WTC11 (cell line): ENCODE data around the gene ZFPL1. TPM values are rescaled to one million over a fixed set of nuclear protein-coding genes. Genes with fewer than 3 reads are reported as not detected.
A peak's percentile ranks its signal among the peaks of the same experiment; 100 is the strongest.

ENCODE experiments used
- ATAC-seq: fragments of 200-7000 bp; cut with Tn5 transposase; 2 replicates; pipeline ENCODE4 v1.10.0; 2021; ENCODE audit warnings: mild to moderate bottlenecking, moderate library complexity
- CTCF ChIA-PET: fragments of 300-600 bp; sonication (Branson Sonifier 250); formaldehyde crosslinking; loops from one replicate; lab custom pipeline; 2021; ENCODE audit warnings: antibody characterized with exemption; lab: Charles Lee
- POLR2A ChIA-PET: fragments of 350-600 bp; sonication (Branson Sonifier 250); formaldehyde crosslinking; loops from one replicate; lab custom pipeline; 2021; ENCODE audit warnings: antibody characterized with exemption; lab: Charles Lee
- DNase-seq: peaks from one replicate; pipeline ENCODE4 v3.0.0; 2021; ENCODE audit warnings: low spot score
- H3K27ac Mint-ChIP-seq: 2 replicates; pipeline ENCODE4 v1.8.0; 2021; ENCODE audit warnings: mixed read lengths
- H3K27me3 Mint-ChIP-seq: 2 replicates; pipeline ENCODE4 v1.8.0; 2021; ENCODE audit warnings: low read depth, mild to moderate bottlenecking, moderate library complexity, mixed read lengths
- H3K36me3 Mint-ChIP-seq: 2 replicates; pipeline ENCODE4 v1.8.0; 2021; ENCODE audit warnings: mixed read lengths
- H3K4me1 Mint-ChIP-seq: 2 replicates; pipeline ENCODE4 v1.8.0; 2022; ENCODE audit warnings: mixed read lengths
- H3K4me3 Mint-ChIP-seq: 2 replicates; pipeline ENCODE4 v1.8.0; 2021; ENCODE audit warnings: mild to moderate bottlenecking, moderate library complexity, mixed read lengths
- H3K9me3 Mint-ChIP-seq: 2 replicates; pipeline ENCODE4 v1.8.0; 2021; ENCODE audit warnings: mixed read lengths
- ATF2 ChIP-seq: sonication (generic); formaldehyde crosslinking; IDR thresholded peaks from 2 replicates; pipeline ENCODE4 v1.8.1; 2022; ENCODE audit warnings: low read depth, missing genetic modification reagents, borderline replicate concordance
- ATF6 ChIP-seq: sonication (generic); formaldehyde crosslinking; IDR thresholded peaks from 2 replicates; pipeline ENCODE4 v1.8.1; 2023; ENCODE audit warnings: mild to moderate bottlenecking, missing genetic modification reagents
- E2F1 ChIP-seq: sonication (generic); formaldehyde crosslinking; IDR thresholded peaks from 2 replicates; pipeline ENCODE4 v1.8.0; 2022; ENCODE audit warnings: mild to moderate bottlenecking, missing genetic modification reagents
- ELF4 ChIP-seq: sonication (generic); formaldehyde crosslinking; IDR thresholded peaks from 2 replicates; pipeline ENCODE4 v1.8.1; 2022; ENCODE audit warnings: low read depth, mild to moderate bottlenecking, moderate library complexity, missing genetic modification reagents
- EMX1 ChIP-seq: fragments of 250-450 bp; sonication (Bioruptor Pico); IDR thresholded peaks from 2 replicates; pipeline ENCODE4 v1.8.0; 2021; ENCODE audit warnings: mild to moderate bottlenecking
- ETV6 ChIP-seq: sonication (generic); formaldehyde crosslinking; IDR thresholded peaks from 2 replicates; pipeline ENCODE4 v1.8.1; 2022; ENCODE audit warnings: mild to moderate bottlenecking, missing genetic modification reagents
- GTF2I ChIP-seq: fragments of 250-450 bp; sonication (Bioruptor Pico); conservative IDR thresholded peaks from 2 replicates; pipeline ENCODE4 v1.4.0; 2021; ENCODE audit warnings: mild to moderate bottlenecking
- NR1H2 ChIP-seq: sonication (generic); formaldehyde crosslinking; IDR thresholded peaks from 2 replicates; pipeline ENCODE4 v1.9.0; 2021; ENCODE audit warnings: mild to moderate bottlenecking, moderate library complexity, missing genetic modification reagents
- NR3C1 ChIP-seq: sonication (generic); formaldehyde crosslinking; conservative IDR thresholded peaks from 2 replicates; pipeline ENCODE4 v1.8.1; 2023; ENCODE audit warnings: low read depth, mild to moderate bottlenecking, missing genetic modification reagents
- PRRX2 ChIP-seq: fragments of 250-450 bp; sonication (Bioruptor Pico); IDR thresholded peaks from 2 replicates; pipeline ENCODE4 v1.8.0; 2021; ENCODE audit warnings: mild to moderate bottlenecking
- RELA ChIP-seq: sonication (generic); formaldehyde crosslinking; IDR thresholded peaks from 2 replicates; pipeline ENCODE4 v1.8.1; 2022; ENCODE audit warnings: missing genetic modification reagents, mild to moderate bottlenecking, borderline replicate concordance
- RORB ChIP-seq: fragments of 250-450 bp; sonication (Bioruptor Pico); IDR thresholded peaks from 2 replicates; pipeline ENCODE4 v1.9.0; 2021; ENCODE audit warnings: mild to moderate bottlenecking
- SOX15 ChIP-seq: fragments of 250-450 bp; sonication (Bioruptor Pico); IDR thresholded peaks from 2 replicates; pipeline ENCODE4 v1.9.0; 2021; ENCODE audit warnings: mild to moderate bottlenecking
- TP53 ChIP-seq: sonication (generic); formaldehyde crosslinking; IDR thresholded peaks from 2 replicates; pipeline ENCODE4 v1.8.1; 2023; ENCODE audit warnings: mild to moderate bottlenecking, missing genetic modification reagents
- ZBTB21 ChIP-seq: sonication (generic); formaldehyde crosslinking; IDR thresholded peaks from 2 replicates; pipeline ENCODE4 v1.8.1; 2023; ENCODE audit warnings: mild to moderate bottlenecking, missing genetic modification reagents, borderline replicate concordance
- ZBTB43 ChIP-seq: sonication (generic); formaldehyde crosslinking; IDR thresholded peaks from 2 replicates; pipeline ENCODE4 v1.8.1; 2023; ENCODE audit warnings: mild to moderate bottlenecking, missing genetic modification reagents
- ZNF232 ChIP-seq: sonication (generic); formaldehyde crosslinking; IDR thresholded peaks from 2 replicates; pipeline ENCODE4 v1.8.0; 2022; ENCODE audit warnings: mild to moderate bottlenecking, missing genetic modification reagents
- ZNF416 ChIP-seq: fragments of 250-450 bp; sonication (Bioruptor Pico); IDR thresholded peaks from 2 replicates; pipeline ENCODE4 v1.9.0; 2021; ENCODE audit warnings: mild to moderate bottlenecking, inconsistent platforms
- ZNF423 ChIP-seq: fragments of 250-450 bp; sonication (Bioruptor Pico); IDR thresholded peaks from 2 replicates; pipeline ENCODE4 v2.1.2; 2022; ENCODE audit warnings: mild to moderate bottlenecking, moderate library complexity
- ZNF425 ChIP-seq: fragments of 250-450 bp; sonication (Bioruptor Pico); conservative IDR thresholded peaks from 2 replicates; pipeline ENCODE4 v1.9.0; 2021; ENCODE audit warnings: mild to moderate bottlenecking
- ZNF671 ChIP-seq: fragments of 250-450 bp; sonication (Bioruptor Pico); IDR thresholded peaks from 2 replicates; pipeline ENCODE4 v1.8.0; 2021; ENCODE audit warnings: mild to moderate bottlenecking
- ZSCAN18 ChIP-seq: fragments of 250-450 bp; sonication (Bioruptor Pico); IDR thresholded peaks from 2 replicates; pipeline ENCODE4 v2.1.2; 2022; ENCODE audit warnings: mild to moderate bottlenecking, moderate library complexity
- total RNA-seq: library from RNA; stranded (reverse); gene quantifications from 3 replicates; pipeline ENCODE4 v1.2.3, GENCODE V29; 2021
- TF ChIP-seq, protein P1 (sequence below): fragments of 250-450 bp; sonication (Bioruptor Pico); IDR thresholded peaks from 2 replicates; pipeline ENCODE4 v1.8.0; 2021; ENCODE audit warnings: mild to moderate bottlenecking

The ZFPL1 gene
- total RNA-seq, 1 experiment from 2014 or later, result 33.8 TPM

DNA sequence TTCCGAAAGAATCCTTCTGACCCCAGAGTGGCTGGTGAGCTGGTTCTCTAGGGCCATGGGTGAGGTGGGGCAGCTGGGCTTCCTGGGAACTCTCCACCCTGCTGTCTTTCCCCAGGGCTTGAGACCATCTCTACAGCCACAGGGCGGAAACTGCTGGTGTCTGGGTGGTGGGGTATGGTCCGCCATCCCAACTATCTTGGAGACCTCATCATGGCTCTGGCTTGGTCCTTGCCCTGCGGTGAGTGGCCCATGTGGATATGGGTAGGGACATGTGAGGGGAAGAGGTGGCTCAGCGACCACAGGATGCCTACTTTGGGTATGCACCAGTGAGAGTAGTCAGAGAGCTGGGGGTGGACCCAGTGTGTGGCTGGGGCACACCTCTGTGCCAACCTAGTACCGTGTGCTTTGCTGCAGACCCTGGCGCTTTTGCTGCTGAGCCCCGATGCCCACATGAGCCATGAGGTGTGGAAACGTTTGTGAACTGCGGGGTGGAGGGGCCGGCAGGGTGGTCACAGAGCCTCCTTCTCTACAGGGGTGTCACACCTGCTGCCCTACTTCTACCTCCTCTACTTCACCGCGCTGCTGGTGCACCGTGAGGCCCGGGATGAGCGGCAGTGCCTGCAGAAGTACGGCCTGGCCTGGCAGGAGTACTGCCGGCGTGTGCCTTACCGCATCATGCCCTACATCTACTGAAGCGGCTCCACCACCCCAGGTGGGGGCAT lies 31.5 kb downstream of the ZFPL1 start:
- POLR2A ChIA-PET, result interaction anchor here (2.3 kb wide), 1 partner anchor 66 kb away, joined by 11 read pairs; the partner anchor contains the start of gene CAPN1
- H3K36me3 Mint-ChIP-seq, result peaks cover 22% of the 10 kb centered on the region
- DNase-seq (no peak), ATAC-seq (no peak)
- CTCF ChIA-PET, result interaction anchor here (2.4 to 2.9 kb wide), 3 partner anchors 66 to 267 kb away, joined by 12 to 15 read pairs (median 15); partner anchors contain the start of genes ARL2 and CAPN1
- TF ChIP-seq ZNF232 (CRISPR knock-in tag) (no peak), RORB (CRISPR knock-in tag) (no peak), TP53 (CRISPR knock-in tag) (no peak), NR1H2 (CRISPR knock-in tag) (no peak), PRRX2 (CRISPR knock-in tag) (no peak), ZBTB43 (CRISPR knock-in tag) (no peak), ZBTB21 (CRISPR knock-in tag) (no peak), EMX1 (CRISPR knock-in tag) (no peak), ZNF425 (CRISPR knock-in tag) (no peak), GTF2I (no peak), ZNF423 (no peak), SOX15 (no peak)
- H3K27me3 Mint-ChIP-seq, result no peaks in the 10 kb centered on the region
- H3K4me1 Mint-ChIP-seq, result peaks cover 20% of the 10 kb centered on the region
- no peak overlapping the region for H3K27ac Mint-ChIP-seq
- H3K9me3 Mint-ChIP-seq, result no peaks in the 10 kb centered on the region
- peak overlapping the region; percentile 86 for H3K4me3 Mint-ChIP-seq

- Mint-ChIP-seq H3K27ac (peak overlapping the region; percentile 86), H3K9me3 (no peaks in the 10 kb centered on the region), H3K4me3 (peak overlapping the region; percentile 86), H3K36me3 (peaks cover 33% of the 10 kb centered on the region), H3K27me3 (no peaks in the 10 kb centered on the region), H3K4me1 (peaks cover 19% of the 10 kb centered on the region)
- CTCF ChIA-PET, result interaction anchor here (0.9 to 2.9 kb wide), 15 partner anchors 9 to 338 kb away, joined by 3 to 18 read pairs (median 7); partner anchors contain the start of genes ARL2, CAPN1, CDC42BPG and CDC42EP2
- peak; percentile 0; the same call in 1 of the 2 replicates for ATAC-seq
- DNase-seq, result no peak
- POLR2A ChIA-PET, result interaction anchor here (0.6 to 2.3 kb wide), 4 partner anchors 21 to 84 kb away, joined by 3 to 11 read pairs (median 4); partner anchors contain the start of gene CAPN1
- TF ChIP-seq ATF6 (CRISPR knock-in tag) (no peak), NR3C1 (CRISPR knock-in tag) (no peak), ZSCAN18 (CRISPR knock-in tag) (no peak), ZNF671 (CRISPR knock-in tag) (no peak), E2F1 (peak; percentile 95), ATF2 (CRISPR knock-in tag) (no peak), ETV6 (CRISPR knock-in tag) (no peak), ELF4 (CRISPR knock-in tag) (0 out of 2 replicates have a peak, but pooled peaks have one; percentile 33), RELA (peak; percentile 87; the same call in 1 of the 2 replicates), ZNF416 (no peak)
- TF ChIP-seq, protein P1, sequence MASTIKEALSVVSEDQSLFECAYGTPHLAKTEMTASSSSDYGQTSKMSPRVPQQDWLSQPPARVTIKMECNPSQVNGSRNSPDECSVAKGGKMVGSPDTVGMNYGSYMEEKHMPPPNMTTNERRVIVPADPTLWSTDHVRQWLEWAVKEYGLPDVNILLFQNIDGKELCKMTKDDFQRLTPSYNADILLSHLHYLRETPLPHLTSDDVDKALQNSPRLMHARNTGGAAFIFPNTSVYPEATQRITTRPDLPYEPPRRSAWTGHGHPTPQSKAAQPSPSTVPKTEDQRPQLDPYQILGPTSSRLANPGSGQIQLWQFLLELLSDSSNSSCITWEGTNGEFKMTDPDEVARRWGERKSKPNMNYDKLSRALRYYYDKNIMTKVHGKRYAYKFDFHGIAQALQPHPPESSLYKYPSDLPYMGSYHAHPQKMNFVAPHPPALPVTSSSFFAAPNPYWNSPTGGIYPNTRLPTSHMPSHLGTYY (CRISPR knock-in tag), result no peak
These were observed 32.6 kb downstream of the ZFPL1 start for GRCh38 chr11:65116370-65117205.
